Fibroblast of villous mesenchyme (primary cell): ENCODE data around the gene ZBTB20. TPM values are rescaled to one million over a fixed set of nuclear protein-coding genes. Genes with fewer than 3 reads are reported as not detected.

Experiments used
- DNase-seq: peaks from one replicate; pipeline ENCODE4 v3.0.0-alpha.2; 2010; ENCODE audit warnings: low read depth
- H3K4me3 ChIP-seq: 2 replicates; pipeline ENCODE4 v1.5.1; 2011; ENCODE audit warnings: low read depth, mild to moderate bottlenecking, low read length
- CTCF ChIP-seq: IDR thresholded peaks from 2 replicates; pipeline ENCODE4 v1.5.1; 2012; ENCODE audit warnings: low read depth, mild to moderate bottlenecking, low read length; ENCODE audit not compliant: insufficient read depth
- total RNA-seq: library from RNA; depleted of rRNA; stranded (reverse); fragments of >200 nt; gene quantifications from 2 replicates; pipeline ENCODE4 v1.2.3, GENCODE V29; 2012

ZBTB20 gene
- total RNA-seq, 1 donor: 28.1 TPM

GRCh38 chr3:114834175-114834940, 312.7 kb downstream of the ZBTB20 start:
- no peak for DNase-seq
- TF ChIP-seq CTCF: no peak
- no peak overlapping the region for H3K4me3 ChIP-seq

GRCh38 chr3:114831861-114832260, 315.2 kb downstream of the ZBTB20 start:
- no peak for TF ChIP-seq CTCF
- no peak overlapping the region for H3K4me3 ChIP-seq
- no peak for DNase-seq

- DNase-seq: no peak
- no peak for TF ChIP-seq CTCF
- H3K4me3 ChIP-seq: no peak overlapping the region
Measured at GRCh38 chr3:114830652-114831051, 316.4 kb downstream of the ZBTB20 start.

- no peak for TF ChIP-seq CTCF
- DNase-seq: no peak
- no peak overlapping the region for H3K4me3 ChIP-seq
Measured at GRCh38 chr3:114829783-114830182, 317.3 kb downstream of the ZBTB20 start.

GRCh38 chr3:114827495-114827894, 319.6 kb downstream of the ZBTB20 start:
- no peak overlapping the region for H3K4me3 ChIP-seq
- peak; percentile 45 for DNase-seq
- TF ChIP-seq CTCF: peak; percentile 60

- DNase-seq: no peak
- H3K4me3 ChIP-seq: no peak overlapping the region
- TF ChIP-seq CTCF: no peak
Measured at GRCh38 chr3:114824014-114824413, 323.1 kb downstream of the ZBTB20 start.

GRCh38 chr3:114823061-114823460, 324.0 kb downstream of the ZBTB20 start:
- no peak for DNase-seq
- H3K4me3 ChIP-seq: no peak overlapping the region
- no peak for TF ChIP-seq CTCF
